Kidney (tissue), 14 donors: ENCODE measurements around the gene DIPK1B. TPM values are rescaled to one million over a fixed set of nuclear protein-coding genes. Genes with fewer than 3 reads are reported as not detected.
A peak's percentile ranks its signal among the peaks of the same experiment; 100 is the strongest.

Experiments
- DNase-seq, 5 donors: peaks; one replicate each; pipeline ENCODE4 v3.0.0-alpha.2; 2013 to 2020
- FAIRE-seq: peaks from 2 replicates; lab custom pipeline; 2012; peaks lifted over from hg19 to GRCh38; lab: Jason Lieb, UNC
- H3K27ac ChIP-seq, 2 donors: one replicate each; pipeline ENCODE4 v1.7.0; 2013; ENCODE audit warnings: low read depth in 2 of 2, low read length in 2 of 2, inconsistent platforms in 1 of 2
- H3K27me3 ChIP-seq: one replicate; pipeline ENCODE4 v1.7.1; 2013; ENCODE audit warnings: low read length, inconsistent platforms; ENCODE audit not compliant: control insufficient read depth, insufficient read depth
- H3K36me3 ChIP-seq, 3 donors: one replicate each; pipeline versions ENCODE4 v1.7.0 to v1.7.1; 2013; ENCODE audit warnings: low read length in 3 of 3, control low read depth in 1 of 3, inconsistent platforms in 1 of 3; ENCODE audit not compliant: insufficient read depth in 3 of 3, control insufficient read depth in 2 of 3
- H3K4me1 ChIP-seq, 3 donors: one replicate each; pipeline versions ENCODE4 v1.7.0 to v1.7.1; 2013; ENCODE audit warnings: low read length in 3 of 3, inconsistent platforms in 1 of 3, low read depth in 1 of 3; ENCODE audit not compliant: control insufficient read depth in 2 of 3, insufficient read depth in 2 of 3
- H3K4me3 ChIP-seq, 3 donors: one replicate each; pipeline versions ENCODE4 v1.7.0 to v1.8.1; 2013; ENCODE audit warnings: low read length in 3 of 3, control low read depth in 1 of 3, inconsistent platforms in 1 of 3
- H3K9ac ChIP-seq, 3 donors: one replicate each; pipeline versions ENCODE4 v1.7.0 to v1.7.1; 2013; ENCODE audit warnings: low read length in 3 of 3, control low read depth in 1 of 3, inconsistent platforms in 1 of 3
- H3K9me3 ChIP-seq, 3 donors: one replicate each; pipeline versions ENCODE4 v1.7.0 to v1.7.1; 2013; ENCODE audit warnings: low read length in 3 of 3, control low read depth in 1 of 3, inconsistent platforms in 1 of 3; ENCODE audit not compliant: control insufficient read depth in 2 of 3, insufficient read depth in 1 of 3
- CTCF ChIP-seq: IDR thresholded peaks from 3 replicates; pipeline ENCODE4 v1.5.1; 2012; ENCODE audit warnings: mild to moderate bottlenecking, moderate library complexity, borderline replicate concordance; ENCODE audit not compliant: insufficient read depth; ENCODE audit errors: extremely low read depth
- intact Hi-C: fragments of 100-400 bp; cut with DNase I; formaldehyde crosslinking; loops from one replicate; pipeline ENCODE4 v1.11.1; 2022
- polyA plus RNA-seq: library from polyadenylated mRNA; stranded (reverse); fragments of 350-450 nt; fragmentation: Illumina TruSeq; extraction: RNeasy Lipid Tissue Mini Kit (QIAGEN cat#74804); gene quantifications from one replicate; pipeline ENCODE4 v1.2.3, GENCODE V29; 2014; ENCODE audit warnings: low read depth, low replicate concordance; ENCODE audit not compliant: insufficient read depth
- total RNA-seq: library from RNA; stranded (reverse); fragmentation: NEBNext Ultra II Directional; extraction: Animal tissue kit (Norgen Biotek cat#: 25700); gene quantifications from one replicate; pipeline ENCODE4 v1.2.1, GENCODE V29; 2021
- donor health status: control.
- donor health status: control.
- donor health status: control.
- donor health status: control.
- donor health status: control.
- donor health status: DM: yes; HTN: yes; CAD: no.
- donor health status: Normal renal cell carcinoma (clear cell type).

DIPK1B gene
- total and polyA plus RNA-seq, 2 donors from 2014 or later: 7.5 to 22.6 TPM

GRCh38 chr9:136678034-136678433 lies 34.3 kb upstream of the DIPK1B start:
- DNase-seq: no peak
- no peak overlapping the region for H3K4me3 ChIP-seq
- H3K9me3 ChIP-seq: no peaks in the 10 kb centered on the region
- TF ChIP-seq CTCF: no peak
- no peak for FAIRE-seq
- no peak overlapping the region for H3K9ac ChIP-seq
- H3K27ac ChIP-seq: no peak overlapping the region
- no peaks in the 10 kb centered on the region for H3K27me3 ChIP-seq
- intact Hi-C loops: no loop called here
- H3K36me3 ChIP-seq: peaks cover 0 to 3% (median 0%) of the 10 kb centered on the region in 3 donors
- H3K4me1 ChIP-seq: peaks cover 0 to 19% (median 0%) of the 10 kb centered on the region in 3 donors

- no peak overlapping the region for H3K4me3 ChIP-seq
- FAIRE-seq (no peak), DNase-seq (no peak)
- no peak overlapping the region for H3K9ac ChIP-seq
- H3K9me3 ChIP-seq: no peaks in the 10 kb centered on the region
- no peaks in the 10 kb centered on the region for H3K27me3 ChIP-seq
- intact Hi-C loops: no loop called here
- H3K27ac ChIP-seq: no peak overlapping the region
- H3K4me1 ChIP-seq: peaks cover 0 to 19% (median 0%) of the 10 kb centered on the region in 3 donors
- H3K36me3 ChIP-seq: peaks cover 0 to 3% (median 0%) of the 10 kb centered on the region in 3 donors
- TF ChIP-seq CTCF: no peak
Observed at GRCh38 chr9:136678624-136679023, 33.7 kb upstream of the DIPK1B start.

GRCh38 chr9:136679431-136679941 lies 32.9 kb upstream of the DIPK1B start:
- no peak overlapping the region for H3K9ac ChIP-seq
- intact Hi-C loops: no loop called here
- FAIRE-seq (no peak), DNase-seq (no peak)
- H3K4me3 ChIP-seq: no peak overlapping the region
- no peak for TF ChIP-seq CTCF
- H3K36me3 ChIP-seq: no peaks in the 10 kb centered on the region
- H3K27ac ChIP-seq: peak overlapping the region; percentile 6 to 53
- no peaks in the 10 kb centered on the region for H3K9me3 ChIP-seq
- peaks cover 0 to 19% (median 0%) of the 10 kb centered on the region in 3 donors for H3K4me1 ChIP-seq
- no peaks in the 10 kb centered on the region for H3K27me3 ChIP-seq

GRCh38 chr9:136681029-136681428 lies 31.3 kb upstream of the DIPK1B start:
- no peaks in the 10 kb centered on the region for H3K36me3 ChIP-seq
- no peak for TF ChIP-seq CTCF
- FAIRE-seq (no peak), DNase-seq (no peak)
- no peak overlapping the region for H3K27ac ChIP-seq
- H3K27me3 ChIP-seq: no peaks in the 10 kb centered on the region
- peaks cover 0 to 22% (median 0%) of the 10 kb centered on the region in 3 donors for H3K4me1 ChIP-seq
- no peaks in the 10 kb centered on the region for H3K9me3 ChIP-seq
- intact Hi-C loops: no loop called here
- no peak overlapping the region for H3K4me3 ChIP-seq
- H3K9ac ChIP-seq: no peak overlapping the region
